ENCODE measurements around the gene HDLBP. TPM values are rescaled to one million over a fixed set of nuclear protein-coding genes. Genes with fewer than 3 reads are reported as not detected.

The HDLBP gene
- total RNA-seq, 1 donor from 2014 or later: 922 TPM

DNA sequence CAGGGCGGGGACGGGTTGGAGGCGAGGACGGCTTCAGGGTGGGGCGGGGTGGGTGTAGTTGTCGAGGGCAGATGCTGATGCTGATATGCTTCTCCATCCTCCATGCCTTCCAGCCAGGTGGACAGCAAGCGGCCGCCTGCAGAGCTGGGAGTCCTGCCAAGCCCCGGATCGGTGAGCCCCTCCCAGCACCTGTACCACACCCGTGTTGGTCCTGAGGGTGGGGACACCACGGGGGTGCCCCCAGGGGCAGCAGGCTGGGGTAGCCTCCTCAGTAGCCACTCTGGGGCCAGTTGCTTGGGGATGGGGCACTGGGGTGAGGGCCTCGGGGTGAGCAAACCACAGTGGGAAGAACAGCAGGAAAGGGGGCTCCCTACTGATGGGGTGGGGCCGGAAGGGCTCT, 124.4 kb downstream of the HDLBP start:
- Histone ChIP-seq H3K36me3 (ENCODE audit: insufficient read depth, low read length) (no peaks in the 10 kb centered on the region), H3K4me2 (ENCODE audit: low read length) (no peak overlapping the region), H3K4me3 (ENCODE audit: insufficient read depth, low read depth, low read length) (no peak overlapping the region), H3K9me3 (ENCODE audit: insufficient read depth, low read depth, low read length) (no peaks in the 10 kb centered on the region), H2AFZ (ENCODE audit: low read depth, low read length) (no peak overlapping the region), H3K79me2 (ENCODE audit: insufficient read depth, low read length) (no peaks in the 10 kb centered on the region), H3K27ac (ENCODE audit: low read depth, low read length) (no peak overlapping the region), H3K4me1 (ENCODE audit: insufficient read depth, low read length) (no peaks in the 10 kb centered on the region), H3K27me3 (ENCODE audit: insufficient read depth, low read length) (no peaks in the 10 kb centered on the region), H3K9ac (ENCODE audit: low read length) (no peak overlapping the region), H4K20me1 (ENCODE audit: insufficient read depth, low read length) (no peaks in the 10 kb centered on the region)
- Mint-ChIP-seq H3K9me3 (ENCODE audit: unreplicated experiment) (no peaks in the 10 kb centered on the region), H3K36me3 (ENCODE audit: low read depth, unreplicated experiment) (no peaks in the 10 kb centered on the region), H3K4me1 (ENCODE audit: low read depth, unreplicated experiment) (no peaks in the 10 kb centered on the region), H3K4me3 (ENCODE audit: unreplicated experiment) (no peak overlapping the region), H3K27ac (ENCODE audit: unreplicated experiment) (no peak overlapping the region), H3K27me3 (ENCODE audit: low read depth, unreplicated experiment) (peaks cover 24% of the 10 kb centered on the region)
- TF ChIP-seq, protein P1, sequence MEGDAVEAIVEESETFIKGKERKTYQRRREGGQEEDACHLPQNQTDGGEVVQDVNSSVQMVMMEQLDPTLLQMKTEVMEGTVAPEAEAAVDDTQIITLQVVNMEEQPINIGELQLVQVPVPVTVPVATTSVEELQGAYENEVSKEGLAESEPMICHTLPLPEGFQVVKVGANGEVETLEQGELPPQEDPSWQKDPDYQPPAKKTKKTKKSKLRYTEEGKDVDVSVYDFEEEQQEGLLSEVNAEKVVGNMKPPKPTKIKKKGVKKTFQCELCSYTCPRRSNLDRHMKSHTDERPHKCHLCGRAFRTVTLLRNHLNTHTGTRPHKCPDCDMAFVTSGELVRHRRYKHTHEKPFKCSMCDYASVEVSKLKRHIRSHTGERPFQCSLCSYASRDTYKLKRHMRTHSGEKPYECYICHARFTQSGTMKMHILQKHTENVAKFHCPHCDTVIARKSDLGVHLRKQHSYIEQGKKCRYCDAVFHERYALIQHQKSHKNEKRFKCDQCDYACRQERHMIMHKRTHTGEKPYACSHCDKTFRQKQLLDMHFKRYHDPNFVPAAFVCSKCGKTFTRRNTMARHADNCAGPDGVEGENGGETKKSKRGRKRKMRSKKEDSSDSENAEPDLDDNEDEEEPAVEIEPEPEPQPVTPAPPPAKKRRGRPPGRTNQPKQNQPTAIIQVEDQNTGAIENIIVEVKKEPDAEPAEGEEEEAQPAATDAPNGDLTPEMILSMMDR (IDR thresholded peaks at IDR 0.05; ENCODE audit: insufficient read depth, low read depth, low read length): no peak
- TF ChIP-seq EZH2 (IDR thresholded peaks at IDR 0.05; ENCODE audit: insufficient read depth, low read length): no peak
- DNase-seq (ENCODE audit: low read depth): no peak
- FAIRE-seq: no peak

DNA sequence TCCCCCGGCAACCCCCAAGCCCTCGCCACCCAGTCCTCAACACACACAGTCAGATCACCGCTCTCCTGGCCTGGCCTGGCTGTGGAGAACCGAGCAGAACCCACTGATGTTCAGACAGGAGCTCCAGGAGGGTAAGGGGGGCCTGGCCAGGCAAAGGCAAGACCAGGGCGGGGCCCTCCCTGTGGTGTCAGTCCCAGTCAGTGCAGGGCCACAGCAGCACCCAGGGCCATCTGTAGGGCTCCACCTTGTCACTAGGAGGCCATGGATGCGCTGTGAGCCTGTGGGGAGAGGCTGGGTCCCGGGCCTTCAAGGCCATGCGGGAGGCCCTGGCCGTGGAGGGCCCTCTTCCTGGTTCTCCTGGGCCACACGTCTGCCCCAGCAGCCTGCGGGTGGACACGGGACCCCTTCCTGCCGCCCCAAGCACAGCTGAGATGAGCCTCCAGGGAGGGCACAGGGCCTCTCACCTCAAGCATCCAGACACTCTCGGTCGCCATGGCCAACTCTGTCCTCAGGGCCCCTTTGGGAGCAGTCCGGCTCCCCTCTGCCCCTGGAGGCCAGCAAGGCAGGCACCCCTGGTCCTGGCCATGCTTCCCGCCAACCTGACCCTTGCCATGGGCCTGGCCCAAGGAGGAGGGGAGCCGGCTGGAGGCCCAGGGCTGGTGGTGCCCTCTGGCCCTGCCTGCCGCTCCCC, 125.0 kb downstream of the HDLBP start:
- Mint-ChIP-seq H3K27ac (ENCODE audit: unreplicated experiment) (no peak overlapping the region), H3K4me3 (ENCODE audit: unreplicated experiment) (no peak overlapping the region), H3K4me1 (ENCODE audit: low read depth, unreplicated experiment) (no peaks in the 10 kb centered on the region), H3K36me3 (ENCODE audit: low read depth, unreplicated experiment) (no peaks in the 10 kb centered on the region), H3K9me3 (ENCODE audit: unreplicated experiment) (no peaks in the 10 kb centered on the region), H3K27me3 (ENCODE audit: low read depth, unreplicated experiment) (peaks cover 18% of the 10 kb centered on the region)
- TF ChIP-seq, protein P1 (IDR thresholded peaks at IDR 0.05; ENCODE audit: insufficient read depth, low read depth, low read length): no peak
- TF ChIP-seq EZH2 (IDR thresholded peaks at IDR 0.05; ENCODE audit: insufficient read depth, low read length): no peak
- H3K4me1 ChIP-seq (ENCODE audit: insufficient read depth, low read length): no peaks in the 10 kb centered on the region
- H2AFZ ChIP-seq (ENCODE audit: low read depth, low read length): no peak overlapping the region
- no peaks in the 10 kb centered on the region for H4K20me1 ChIP-seq (ENCODE audit: insufficient read depth, low read length)
- FAIRE-seq (no peak), DNase-seq (ENCODE audit: low read depth) (no peak)
- H3K27ac ChIP-seq (ENCODE audit: low read depth, low read length): no peak overlapping the region
- no peaks in the 10 kb centered on the region for H3K27me3 ChIP-seq (ENCODE audit: insufficient read depth, low read length)
- no peaks in the 10 kb centered on the region for H3K36me3 ChIP-seq (ENCODE audit: insufficient read depth, low read length)
- H3K4me2 ChIP-seq (ENCODE audit: low read length): no peak overlapping the region
- no peak overlapping the region for H3K9ac ChIP-seq (ENCODE audit: low read length)
- no peak overlapping the region for H3K4me3 ChIP-seq (ENCODE audit: insufficient read depth, low read depth, low read length)
- no peaks in the 10 kb centered on the region for H3K9me3 ChIP-seq (ENCODE audit: insufficient read depth, low read depth, low read length)
- H3K79me2 ChIP-seq (ENCODE audit: insufficient read depth, low read length): no peaks in the 10 kb centered on the region

DNA sequence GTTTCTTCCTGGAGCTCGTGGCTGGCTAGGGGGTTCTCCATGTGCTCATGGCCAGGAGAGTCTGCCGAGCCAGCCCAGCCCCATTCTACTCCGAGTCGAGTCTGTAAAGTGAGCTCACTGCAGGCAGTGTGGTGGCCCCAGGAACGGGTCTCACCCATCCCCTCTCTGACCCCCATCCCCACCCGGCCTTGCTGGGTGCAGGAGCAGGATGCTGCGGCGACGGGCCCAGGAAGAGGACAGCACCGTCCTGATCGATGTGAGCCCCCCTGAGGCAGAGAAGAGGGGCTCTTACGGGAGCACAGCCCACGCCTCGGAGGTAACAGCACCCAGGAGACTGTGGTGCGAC, 125.6 kb downstream of the HDLBP start:
- no peak overlapping the region for H3K27ac Mint-ChIP-seq (ENCODE audit: unreplicated experiment)
- Histone ChIP-seq H2AFZ (ENCODE audit: low read depth, low read length) (no peak overlapping the region), H3K79me2 (ENCODE audit: insufficient read depth, low read length) (no peaks in the 10 kb centered on the region), H3K27me3 (ENCODE audit: insufficient read depth, low read length) (no peaks in the 10 kb centered on the region), H3K4me1 (ENCODE audit: insufficient read depth, low read length) (no peaks in the 10 kb centered on the region), H3K9ac (ENCODE audit: low read length) (no peak overlapping the region), H3K36me3 (ENCODE audit: insufficient read depth, low read length) (no peaks in the 10 kb centered on the region), H3K4me2 (ENCODE audit: low read length) (no peak overlapping the region), H3K27ac (ENCODE audit: low read depth, low read length) (no peak overlapping the region), H4K20me1 (ENCODE audit: insufficient read depth, low read length) (no peaks in the 10 kb centered on the region), H3K4me3 (ENCODE audit: insufficient read depth, low read depth, low read length) (no peak overlapping the region), H3K9me3 (ENCODE audit: insufficient read depth, low read depth, low read length) (no peaks in the 10 kb centered on the region)
- peaks cover 14% of the 10 kb centered on the region for H3K27me3 Mint-ChIP-seq (ENCODE audit: low read depth, unreplicated experiment)
- no peak overlapping the region for H3K4me3 Mint-ChIP-seq (ENCODE audit: unreplicated experiment)
- H3K36me3 Mint-ChIP-seq (ENCODE audit: low read depth, unreplicated experiment): no peaks in the 10 kb centered on the region
- DNase-seq (ENCODE audit: low read depth) (no peak), FAIRE-seq (no peak)
- H3K9me3 Mint-ChIP-seq (ENCODE audit: unreplicated experiment): no peaks in the 10 kb centered on the region
- no peak for TF ChIP-seq EZH2 (IDR thresholded peaks at IDR 0.05; ENCODE audit: insufficient read depth, low read length)
- TF ChIP-seq, protein P1 (IDR thresholded peaks at IDR 0.05; ENCODE audit: insufficient read depth, low read depth, low read length): no peak
- H3K4me1 Mint-ChIP-seq (ENCODE audit: low read depth, unreplicated experiment): no peaks in the 10 kb centered on the region

All from astrocyte (in vitro differentiated cells and primary cell).